GM21619 (cell line): ENCODE data around the gene ELMO1.
"Not testable (repeated sequence)": the region's sequence is repeated elsewhere in the genome, so short reads cannot be mapped to it uniquely, and the experiment has no call there.

Experiments
- ATAC-seq: cut with Tn5 transposase; IDR thresholded peaks from one replicate; pipeline ENCODE4 v1.9.1; 2021; ENCODE audit not compliant: unreplicated experiment

ELMO1 gene

DNA sequence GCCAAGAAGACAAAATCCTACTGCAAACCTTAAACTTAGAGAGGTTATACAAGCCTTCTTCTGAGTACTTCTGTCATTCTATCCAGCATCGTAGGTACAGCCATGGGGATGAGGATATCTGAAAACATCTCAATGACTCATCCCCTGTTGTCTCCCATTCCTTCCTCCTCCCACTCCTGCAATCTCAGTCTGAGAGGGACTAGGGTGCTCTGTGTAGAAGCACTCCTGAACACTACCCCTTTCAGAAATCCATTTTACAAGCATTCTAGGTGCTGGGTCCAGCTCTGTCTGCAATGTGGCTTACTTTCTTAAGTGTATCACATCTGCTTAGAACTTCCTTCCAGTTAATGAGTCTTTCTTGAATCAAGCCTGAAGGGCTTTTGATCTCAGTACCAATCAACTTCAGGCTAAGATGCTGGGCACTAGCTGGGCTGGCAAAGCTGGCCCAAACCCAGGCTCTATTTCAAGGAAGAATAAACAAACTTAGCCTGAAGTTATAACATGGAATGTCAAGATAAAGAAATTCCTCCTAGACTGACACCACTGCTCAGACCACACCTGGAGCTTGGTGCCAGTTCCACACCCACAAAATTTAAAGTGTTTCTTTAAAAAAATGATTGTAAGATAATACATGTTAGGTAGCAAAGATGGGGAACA lies 454.1 kb downstream of the ELMO1 start:
- no peak for ATAC-seq

DNA sequence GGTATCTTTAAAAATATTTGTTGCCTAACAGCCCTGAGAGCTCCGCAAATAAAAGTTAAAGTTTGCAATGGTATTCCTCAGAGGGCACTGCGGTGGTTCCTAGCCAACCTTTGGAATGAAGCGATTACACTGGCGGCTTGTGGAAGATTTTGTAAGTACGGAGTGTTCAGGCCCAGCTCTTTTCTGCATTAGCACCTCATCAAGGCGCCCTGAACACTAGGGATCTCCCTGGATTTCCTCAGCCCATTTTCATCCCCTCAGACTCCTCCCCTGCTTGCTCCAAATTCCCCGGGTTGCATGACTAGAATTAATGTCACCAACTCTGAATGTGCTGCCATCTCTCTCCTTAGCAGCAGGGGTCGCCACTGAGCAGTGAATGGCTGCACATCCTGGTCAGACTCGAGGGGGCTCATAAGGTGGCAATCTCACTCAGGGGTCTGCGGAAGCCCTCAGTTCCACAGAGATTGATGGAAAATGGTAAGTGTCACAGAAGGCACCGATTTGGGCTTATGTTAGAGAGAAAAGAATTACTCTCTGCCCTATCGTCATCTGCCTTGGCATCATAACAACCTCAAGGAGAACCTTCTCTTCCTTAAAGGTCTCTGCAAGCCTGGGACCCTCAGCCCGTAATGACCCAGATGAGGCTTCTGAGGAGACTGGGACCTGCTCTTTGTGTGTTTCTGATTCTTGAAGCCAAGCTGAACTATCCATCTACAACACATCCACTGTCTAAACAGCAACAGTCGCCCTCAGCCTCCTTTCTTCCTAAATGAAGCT lies 461.5 kb downstream of the ELMO1 start:
- no peak for ATAC-seq

DNA sequence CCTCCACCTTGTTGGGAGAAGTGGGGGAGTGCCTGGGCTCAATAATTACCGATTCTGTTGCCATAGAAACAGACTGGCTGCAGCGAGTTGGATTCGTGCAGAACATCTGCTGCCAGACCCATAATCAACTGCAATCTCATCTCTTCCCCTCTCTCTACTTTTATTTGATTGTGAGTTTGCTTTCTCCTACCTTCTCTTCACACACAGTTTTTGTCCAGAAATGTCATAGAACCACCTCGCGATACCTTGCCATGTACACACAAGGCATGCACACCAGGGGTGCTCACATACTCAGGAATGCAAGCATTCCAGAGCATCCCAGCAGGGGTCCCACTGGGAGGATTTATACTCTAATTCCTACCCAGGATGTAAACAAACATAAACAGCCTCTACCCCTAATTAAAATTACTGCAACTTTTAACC lies 462.1 kb downstream of the ELMO1 start:
- ATAC-seq: no peak

DNA sequence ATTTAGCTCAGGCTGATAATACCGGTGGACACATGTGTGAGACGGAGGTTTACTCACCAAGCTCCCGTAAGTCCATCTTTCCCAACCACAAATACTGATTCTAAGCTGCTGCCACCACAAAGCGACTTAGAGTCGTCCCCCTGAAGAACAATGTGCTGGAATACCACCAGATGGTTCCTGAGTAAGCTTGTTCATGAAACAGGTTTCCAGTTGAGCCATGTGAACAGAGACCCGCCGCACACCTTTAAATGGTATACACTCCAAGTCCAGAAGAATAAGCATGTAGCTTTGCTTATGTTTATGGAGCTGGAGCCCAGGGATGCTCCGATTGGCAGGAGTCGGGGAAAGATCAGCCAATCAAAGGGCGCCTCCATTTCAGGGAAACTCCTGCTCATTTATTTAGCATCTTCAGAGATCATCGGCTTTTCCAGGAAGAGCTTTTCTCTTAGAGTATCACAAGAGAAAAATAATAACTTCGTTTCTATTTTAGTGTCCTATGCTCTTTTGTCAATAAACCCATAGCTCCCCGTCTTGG lies 462.7 kb downstream of the ELMO1 start:
- no peak for ATAC-seq

DNA sequence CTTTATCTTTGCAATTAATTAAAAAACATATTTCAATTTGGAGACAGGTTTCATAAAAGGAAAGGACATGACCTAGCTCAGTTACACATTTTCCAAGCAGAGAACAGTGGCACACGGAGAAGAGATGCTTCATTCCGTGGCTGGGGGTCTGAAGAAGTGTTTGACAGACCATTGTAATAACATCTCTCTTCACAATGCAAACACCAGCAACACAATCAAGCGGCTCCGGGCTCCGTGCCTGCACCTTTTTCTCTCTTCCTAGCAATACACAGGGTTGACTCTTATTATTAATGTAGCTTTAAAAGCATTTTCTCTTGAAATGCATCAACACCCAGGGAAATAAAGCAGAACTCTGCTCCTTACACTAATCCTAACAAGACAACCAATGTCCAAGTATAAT lies 463.3 kb downstream of the ELMO1 start:
- ATAC-seq: no peak

DNA sequence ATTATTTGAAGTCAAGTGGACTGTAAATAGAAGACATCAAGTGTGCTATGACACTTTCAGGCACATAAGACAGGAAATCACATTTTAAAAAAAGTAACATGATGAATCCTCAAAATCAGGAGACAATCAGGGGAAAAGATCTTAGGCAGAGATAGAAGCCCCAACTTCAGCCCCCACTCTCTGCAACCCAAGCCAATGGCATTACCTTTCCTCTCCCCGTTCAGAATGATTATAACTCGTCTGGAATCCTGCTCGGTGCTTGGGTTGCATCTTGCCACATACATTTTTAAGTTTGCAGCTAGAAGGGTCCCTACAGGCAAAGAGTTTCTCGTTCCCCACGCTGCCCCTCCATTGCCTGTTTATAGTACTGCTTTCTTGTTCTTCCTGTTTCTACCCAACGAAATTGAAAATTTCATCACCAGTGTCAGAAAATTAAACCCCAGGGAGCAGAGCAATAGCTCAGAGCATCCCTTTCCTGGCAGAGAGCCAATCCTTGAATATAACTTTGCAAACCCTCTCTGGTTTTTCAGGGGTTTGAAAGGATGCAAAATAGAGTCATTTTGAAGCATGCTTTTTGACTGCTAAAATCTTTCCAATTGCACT lies 463.9 kb downstream of the ELMO1 start:
- ATAC-seq: no peak

DNA sequence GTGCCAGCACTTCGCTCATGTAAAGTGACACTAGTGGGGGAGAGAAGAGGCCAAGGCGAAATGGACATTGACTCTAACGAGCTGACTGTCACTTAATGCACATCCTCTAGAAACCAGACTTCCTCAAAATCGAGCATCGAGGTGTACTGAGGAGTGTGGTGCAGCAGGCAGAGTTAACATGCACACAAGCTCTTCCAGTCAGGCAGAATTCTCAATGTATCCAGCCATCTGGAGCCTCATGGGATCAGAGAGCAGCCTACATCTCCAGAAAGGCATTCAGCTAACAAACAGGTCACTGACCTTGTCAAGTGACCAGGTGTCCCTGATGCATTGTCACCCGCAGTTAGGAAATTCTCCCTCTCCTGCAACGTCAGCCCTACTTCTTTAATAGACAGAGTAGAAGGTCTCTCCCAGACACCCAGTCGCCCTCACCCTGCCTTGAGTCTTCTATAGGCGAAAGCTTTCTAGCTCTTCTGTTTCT lies 464.6 kb downstream of the ELMO1 start:
- ATAC-seq: no peak

DNA sequence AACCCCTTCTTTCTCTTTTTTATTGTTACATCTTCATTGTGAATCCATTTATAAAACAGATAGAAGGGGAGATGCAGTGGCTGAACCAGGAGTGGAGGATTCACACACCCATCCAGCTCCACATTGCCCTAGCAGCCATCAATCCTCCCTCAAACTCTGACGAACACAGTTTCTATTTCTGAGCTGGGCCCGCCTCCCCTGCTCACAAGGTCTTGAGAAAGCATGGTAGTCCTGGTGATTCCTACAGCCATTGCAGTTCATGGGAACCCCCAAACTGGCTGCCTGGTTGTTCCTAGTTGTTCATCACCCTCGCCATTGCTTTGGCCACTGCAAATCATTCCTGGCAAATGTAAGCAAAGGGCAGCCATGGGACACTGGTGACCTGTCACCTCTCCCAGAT lies 465.9 kb downstream of the ELMO1 start:
- no peak for ATAC-seq

DNA sequence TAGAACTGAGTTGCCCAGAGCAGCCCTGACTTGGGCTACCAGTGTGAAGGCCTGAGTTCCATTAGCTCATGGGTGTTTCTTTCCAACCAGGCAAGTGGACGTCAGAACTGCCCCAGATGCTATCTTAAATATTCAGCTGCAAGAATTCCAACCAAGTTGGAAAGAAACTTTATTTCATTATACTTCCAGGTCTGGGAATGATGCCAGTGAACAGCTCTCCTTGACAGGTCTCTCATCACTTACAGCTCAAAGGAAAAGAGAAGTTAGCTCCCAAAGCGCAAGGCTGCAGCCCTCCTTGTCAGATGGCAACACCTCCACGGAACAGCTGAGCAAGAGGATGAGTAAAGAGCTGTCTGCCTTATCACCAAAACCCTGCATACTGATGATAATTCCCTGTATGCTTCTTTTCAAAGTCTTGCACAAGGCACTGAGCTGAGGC lies 468.8 kb downstream of the ELMO1 start:
- no peak for ATAC-seq

DNA sequence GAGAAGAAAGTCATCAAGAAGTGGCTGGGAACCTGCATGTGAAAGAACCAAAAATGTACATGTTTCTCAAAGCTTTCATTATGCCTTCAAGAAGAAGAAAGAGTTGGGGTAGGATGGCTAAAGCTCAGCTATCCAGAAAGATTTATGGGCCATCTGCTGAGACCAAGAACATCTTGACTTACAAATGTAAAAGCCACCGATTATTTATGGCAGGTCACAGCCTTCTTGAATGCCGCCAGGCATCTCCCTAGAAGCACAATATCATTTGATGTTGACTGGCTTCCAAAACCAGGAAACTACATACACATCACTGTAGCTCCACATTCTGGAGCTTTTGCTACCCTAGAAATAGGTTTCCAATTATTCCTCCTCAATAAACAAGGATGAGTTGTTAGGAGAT lies 470.2 kb downstream of the ELMO1 start:
- no peak for ATAC-seq

DNA sequence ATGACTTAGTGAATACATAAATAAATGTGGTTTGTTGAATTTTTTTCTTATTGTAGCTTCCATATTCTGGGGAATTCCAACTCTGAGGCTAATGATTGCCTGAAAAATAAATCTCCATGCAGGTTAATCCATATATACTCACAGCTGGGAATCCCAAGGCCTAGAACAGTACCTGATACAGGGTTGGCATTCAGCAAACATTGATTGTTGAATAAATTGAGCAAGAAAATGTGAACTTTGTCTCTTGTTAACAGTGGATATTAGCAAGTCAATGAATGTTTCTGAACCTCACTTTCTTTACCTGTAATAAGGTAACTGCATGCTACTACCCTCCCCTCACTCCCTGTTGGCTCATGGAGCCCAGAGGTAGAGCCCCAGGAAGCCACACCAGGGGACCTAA lies 470.8 kb downstream of the ELMO1 start:
- ATAC-seq: no peak

DNA sequence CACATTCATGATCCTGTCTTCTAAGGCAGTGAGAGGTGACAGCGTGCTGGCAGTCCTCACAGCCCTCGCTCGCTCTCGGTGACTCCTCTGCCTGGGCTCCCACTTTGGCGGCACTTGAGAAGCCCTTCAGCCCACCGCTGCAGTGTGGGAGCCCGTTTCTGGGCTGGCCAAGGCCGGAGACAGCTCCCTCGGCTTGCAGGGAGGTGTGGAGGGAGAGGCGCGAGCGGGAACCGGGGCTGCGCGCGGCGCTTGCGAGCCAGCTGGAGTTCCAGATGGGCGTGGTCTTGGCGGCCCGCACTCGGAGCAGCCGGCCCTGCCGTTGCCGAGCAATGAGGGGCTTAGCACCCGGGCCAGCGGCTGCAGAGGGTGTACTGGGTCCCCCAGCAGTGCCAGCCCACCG lies 475.1 kb downstream of the ELMO1 start:
- not testable (repeated sequence) for ATAC-seq

DNA sequence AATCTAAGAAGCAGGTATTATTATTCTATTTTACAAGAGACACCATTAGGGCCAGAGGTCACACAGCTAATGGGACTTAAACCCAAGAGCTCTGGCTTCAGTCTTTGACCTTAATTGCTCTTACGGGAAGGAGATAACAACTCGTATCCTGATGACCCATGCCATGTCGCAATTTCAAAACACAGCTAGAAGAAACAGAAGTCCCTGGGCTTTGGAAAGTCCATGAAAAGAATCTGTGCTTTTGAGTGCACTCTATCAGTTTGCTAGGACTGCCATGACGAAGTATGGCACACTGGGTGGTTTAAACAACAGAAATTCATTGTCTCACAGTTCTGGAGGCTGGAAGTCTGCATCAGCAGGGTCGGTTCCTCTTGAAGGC lies 476.5 kb downstream of the ELMO1 start:
- ATAC-seq: no peak

DNA sequence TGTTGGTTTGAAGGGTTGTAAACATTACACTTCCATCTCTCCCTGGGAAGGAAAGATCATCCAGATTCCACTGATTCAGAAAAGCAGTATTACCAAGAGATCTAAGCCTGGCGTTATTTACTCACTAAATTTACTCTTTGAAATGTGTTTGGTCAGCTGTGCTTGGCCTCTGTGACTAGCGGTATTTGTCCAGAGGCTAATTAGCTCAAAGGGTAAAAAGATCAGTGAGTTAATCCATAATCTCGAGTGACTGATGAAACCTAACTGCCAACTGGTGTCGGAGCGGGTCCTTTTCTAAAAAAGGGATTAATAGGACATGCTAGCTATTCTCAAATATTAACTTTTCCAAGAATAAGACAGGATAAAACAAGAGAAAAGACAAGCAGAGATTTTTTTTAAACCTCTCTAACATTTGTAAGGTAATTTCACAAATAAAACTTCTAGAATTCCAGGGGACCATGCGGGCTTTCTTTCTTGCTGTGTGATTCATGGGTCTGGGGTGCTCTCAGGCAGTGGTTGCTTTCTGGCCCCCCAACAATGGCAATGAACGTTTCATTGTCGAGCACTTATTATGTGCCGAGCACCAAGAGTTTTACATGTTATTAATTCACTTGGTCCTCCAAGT lies 477.0 kb downstream of the ELMO1 start:
- ATAC-seq: no peak

DNA sequence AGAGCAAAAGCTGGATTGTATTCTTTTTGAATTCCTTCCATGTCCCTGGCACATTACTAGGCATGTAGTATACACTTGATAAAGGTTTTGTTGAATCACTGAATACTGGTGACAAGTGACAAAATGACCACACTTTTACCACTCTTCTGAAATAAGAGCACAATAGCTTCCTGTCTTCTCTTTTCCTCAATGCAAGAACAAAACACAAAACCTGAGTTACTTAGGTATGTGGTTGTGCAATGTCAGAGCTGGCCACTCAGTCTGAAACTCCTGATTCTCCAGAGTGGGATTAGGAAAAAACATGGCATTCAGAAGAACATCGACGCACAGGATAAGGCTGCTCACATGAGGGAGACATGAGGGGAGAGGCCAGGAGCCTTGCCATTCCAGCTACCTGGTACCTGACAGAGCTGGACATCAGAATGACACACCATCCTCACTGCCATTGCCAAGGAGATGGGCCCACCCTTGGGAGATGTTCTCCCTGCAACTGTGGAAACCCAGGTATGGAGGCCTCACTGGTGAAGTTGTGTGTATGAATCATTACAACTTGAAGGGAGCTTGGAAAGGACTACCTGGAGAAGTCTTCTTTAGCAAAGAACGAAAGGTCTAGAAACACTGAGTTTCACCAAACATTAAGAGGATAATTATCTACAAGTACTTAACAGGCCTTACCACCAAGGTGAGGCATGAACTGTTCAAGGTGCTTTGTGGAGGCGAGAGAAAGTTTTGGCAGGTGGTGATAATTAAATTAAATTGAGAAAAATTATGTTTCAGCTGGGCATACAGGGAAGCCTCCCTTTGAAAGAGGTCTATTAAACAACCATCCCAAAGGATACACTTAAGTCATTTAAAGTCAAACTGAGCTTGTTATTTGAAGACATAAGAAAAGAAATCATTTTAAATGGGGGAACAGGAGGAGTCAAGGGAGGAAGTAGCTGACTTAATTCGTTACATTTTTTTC lies 477.8 kb downstream of the ELMO1 start:
- ATAC-seq: no peak

DNA sequence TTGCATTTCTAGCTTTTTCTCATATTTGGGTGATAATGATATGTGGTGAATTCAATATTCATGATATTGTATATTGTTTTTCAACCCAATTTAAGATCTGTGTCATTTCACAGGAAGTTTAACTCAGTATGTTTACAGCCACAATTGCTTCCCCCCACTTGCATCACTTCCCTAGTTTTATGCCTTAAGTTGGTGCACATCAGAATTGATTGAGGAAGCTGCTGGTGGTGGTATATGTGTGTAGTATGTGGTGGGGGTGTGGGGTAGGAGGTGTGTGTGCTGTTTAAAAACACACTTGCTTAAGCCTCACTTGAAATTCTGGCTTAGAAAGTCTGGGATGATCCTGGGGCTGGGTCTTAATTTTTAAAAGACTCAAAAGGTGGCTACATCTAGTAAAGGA lies 479.3 kb downstream of the ELMO1 start:
- ATAC-seq: no peak

DNA sequence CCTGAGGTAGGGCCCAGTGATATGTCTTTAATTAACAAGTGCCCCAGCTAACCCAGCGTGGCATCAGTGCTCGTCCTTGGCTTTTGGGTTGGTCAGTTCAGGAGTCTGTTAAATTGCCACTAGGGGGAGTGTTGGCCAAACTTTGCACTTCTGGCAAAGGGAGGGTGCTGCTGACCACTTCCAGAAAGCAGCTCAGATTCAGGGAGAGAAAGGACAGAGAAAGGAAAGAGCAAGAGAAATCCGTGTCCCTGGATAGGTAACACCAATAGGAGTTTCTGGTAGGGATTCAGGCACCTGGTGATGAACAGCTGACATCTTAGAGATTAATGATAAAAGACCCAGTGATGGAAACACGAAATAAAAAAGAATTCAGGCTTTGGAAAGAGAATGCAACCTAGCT lies 481.3 kb downstream of the ELMO1 start:
- ATAC-seq: no peak

DNA sequence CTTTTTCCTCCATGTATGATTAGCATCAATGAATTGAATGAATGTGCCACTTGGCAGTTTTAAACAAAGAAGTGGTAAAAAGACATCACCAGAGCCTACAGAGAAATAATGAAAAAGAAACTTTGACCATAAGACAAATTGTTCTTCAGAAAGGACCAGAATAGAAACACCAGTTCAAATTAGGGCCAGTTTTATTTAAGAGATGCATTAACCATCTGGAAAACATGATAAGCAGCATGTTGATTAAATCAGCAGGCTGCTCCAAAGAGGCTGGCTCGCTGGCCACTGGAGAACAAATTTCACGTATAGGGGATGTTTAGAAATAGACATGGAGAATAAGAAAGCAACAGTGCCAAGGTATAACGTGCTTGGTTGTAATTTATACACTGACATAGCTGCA lies 482.0 kb downstream of the ELMO1 start:
- ATAC-seq: no peak

DNA sequence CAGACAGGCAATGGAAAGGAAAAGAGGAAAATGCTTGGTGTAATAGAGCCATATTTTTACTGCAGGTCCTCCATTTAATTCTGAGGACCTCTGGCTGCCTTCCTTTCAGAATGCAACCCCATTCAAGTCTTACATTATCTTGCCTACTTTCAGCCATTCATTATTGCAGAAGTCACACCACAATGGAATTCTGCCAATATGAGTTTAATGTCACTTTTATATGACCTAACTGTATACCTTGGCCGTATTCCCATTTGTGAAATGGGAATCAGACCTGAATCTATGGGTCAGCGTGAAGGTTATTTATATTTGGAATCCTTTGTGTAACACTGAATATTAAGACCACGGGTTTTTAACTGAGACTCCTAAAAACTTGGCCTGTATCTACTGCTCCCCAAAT lies 482.6 kb downstream of the ELMO1 start:
- no peak for ATAC-seq

DNA sequence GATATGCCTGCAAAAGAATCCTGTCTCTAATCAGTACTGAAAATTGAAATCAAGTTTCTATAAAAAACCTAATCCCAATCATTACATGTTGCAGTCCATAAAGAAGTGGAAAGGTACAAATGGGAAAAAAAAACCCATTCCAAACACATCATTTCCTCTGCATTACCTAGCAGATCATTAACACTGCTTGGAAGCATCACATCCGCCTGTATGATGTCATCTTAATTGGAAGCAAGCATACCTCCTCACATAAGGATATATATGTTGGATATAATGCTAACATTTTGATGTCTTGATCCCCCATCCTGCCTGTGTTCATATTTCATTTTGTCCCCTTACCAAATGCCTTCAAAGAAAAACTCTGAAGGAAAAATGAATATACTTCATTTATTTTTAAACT lies 483.0 kb downstream of the ELMO1 start:
- ATAC-seq: no peak
